H9 (cell line): ENCODE results near the gene CEP131. TPM values are rescaled to one million over a fixed set of nuclear protein-coding genes. Genes with fewer than 3 reads are reported as not detected.

Experiments used
- DNase-seq: peaks from one replicate; pipeline ENCODE4 v3.0.0-alpha.2; 2017
- H2AFZ ChIP-seq: one replicate; pipeline ENCODE4 v1.6.1; 2013; ENCODE audit warnings: mild to moderate bottlenecking, low read length, control low read depth, moderate library complexity
- H2AK5ac ChIP-seq: 2 replicates; pipeline ENCODE4 v1.6.1; 2013; ENCODE audit warnings: low read length, control low read depth, mixed read lengths; ENCODE audit not compliant: insufficient read length
- H2BK120ac ChIP-seq: one replicate; pipeline ENCODE4 v1.6.1; 2013; ENCODE audit warnings: low read depth, mild to moderate bottlenecking, low read length, control low read depth, inconsistent platforms; ENCODE audit not compliant: poor library complexity, severe bottlenecking
- H2BK12ac ChIP-seq: 2 replicates; pipeline ENCODE4 v1.6.1; 2013; ENCODE audit warnings: low read length, control low read depth, mixed read lengths, low read depth; ENCODE audit not compliant: insufficient read length
- H2BK15ac ChIP-seq: 2 replicates; pipeline ENCODE4 v1.6.1; 2013; ENCODE audit warnings: low read depth, low read length, control low read depth
- H2BK20ac ChIP-seq: one replicate; pipeline ENCODE4 v1.6.1; 2013; ENCODE audit warnings: low read depth, mild to moderate bottlenecking, low read length, control low read depth, inconsistent platforms; ENCODE audit not compliant: poor library complexity, severe bottlenecking
- H2BK5ac ChIP-seq: 2 replicates; pipeline ENCODE4 v1.6.1; 2013; ENCODE audit warnings: low read length, control low read depth, mixed read lengths; ENCODE audit not compliant: insufficient read length
- H3K14ac ChIP-seq: 2 replicates; pipeline ENCODE4 v1.6.1; 2013; ENCODE audit warnings: low read length, control low read depth; ENCODE audit not compliant: insufficient read depth
- H3K18ac ChIP-seq: 2 replicates; pipeline ENCODE4 v1.6.1; 2013; ENCODE audit warnings: low read depth, mild to moderate bottlenecking, mixed read lengths, low read length, control low read depth; ENCODE audit not compliant: insufficient read length
- H3K23ac ChIP-seq: 2 replicates; pipeline ENCODE4 v1.6.1; 2013; ENCODE audit warnings: low read length, control low read depth, mixed read lengths, low read depth; ENCODE audit not compliant: insufficient read length
- H3K23me2 ChIP-seq: 2 replicates; pipeline ENCODE4 v1.6.1; 2013; ENCODE audit warnings: low read depth, mild to moderate bottlenecking, mixed read lengths, low read length, control low read depth; ENCODE audit not compliant: insufficient read length, poor library complexity, severe bottlenecking
- H3K27ac ChIP-seq: 2 replicates; pipeline ENCODE4 v1.5.1; 2013; ENCODE audit warnings: low read length, control low read depth, mixed read lengths, low read depth; ENCODE audit not compliant: insufficient read length
- H3K27me3 ChIP-seq: 2 replicates; pipeline ENCODE4 v1.6.1; 2013; ENCODE audit warnings: low read length, control low read depth, inconsistent platforms; ENCODE audit not compliant: insufficient read depth
- H3K4ac ChIP-seq: 2 replicates; pipeline ENCODE4 v1.6.1; 2013; ENCODE audit warnings: low read depth, mild to moderate bottlenecking, control low read depth, inconsistent platforms, low read length, moderate library complexity
- H3K4me1 ChIP-seq: 2 replicates; pipeline ENCODE4 v1.6.1; 2013; ENCODE audit warnings: low read length, control low read depth, inconsistent platforms; ENCODE audit not compliant: insufficient read depth
- H3K4me2 ChIP-seq: 2 replicates; pipeline ENCODE4 v1.6.1; 2013; ENCODE audit warnings: low read length, control low read depth, mixed read lengths; ENCODE audit not compliant: insufficient read length, insufficient read depth
- H3K56ac ChIP-seq: 2 replicates; pipeline ENCODE4 v1.6.1; 2013; ENCODE audit warnings: low read depth, mild to moderate bottlenecking, mixed read lengths, low read length, control low read depth; ENCODE audit not compliant: insufficient read length
- H3K79me1 ChIP-seq: 2 replicates; pipeline ENCODE4 v1.6.1; 2013; ENCODE audit warnings: low read depth, mild to moderate bottlenecking, moderate library complexity, low read length, control low read depth, inconsistent platforms; ENCODE audit not compliant: insufficient read depth, poor library complexity, severe bottlenecking
- H3K79me2 ChIP-seq: 2 replicates; pipeline ENCODE4 v1.6.1; 2013; ENCODE audit warnings: low read length, control low read depth, inconsistent platforms; ENCODE audit not compliant: insufficient read depth
- H3K9ac ChIP-seq: 2 replicates; pipeline ENCODE4 v1.6.1; 2013; ENCODE audit warnings: low read length, control low read depth, mixed read lengths; ENCODE audit not compliant: insufficient read length; ENCODE audit errors: extremely low read depth
- H3K9me3 ChIP-seq: one replicate; pipeline ENCODE4 v1.6.1; 2013; ENCODE audit warnings: low read depth, low read length, inconsistent platforms; ENCODE audit not compliant: control insufficient read depth
- H3T11ph ChIP-seq: one replicate; pipeline ENCODE4 v1.6.1; 2013; ENCODE audit warnings: mild to moderate bottlenecking, low read length, control low read depth, inconsistent platforms
- H4K20me1 ChIP-seq: one replicate; pipeline ENCODE4 v1.6.1; 2013; ENCODE audit not compliant: control insufficient read depth, insufficient read length, insufficient read depth
- H4K5ac ChIP-seq: 2 replicates; pipeline ENCODE4 v1.6.1; 2013; ENCODE audit warnings: low read depth, mild to moderate bottlenecking, mixed read lengths, low read length, control low read depth; ENCODE audit not compliant: insufficient read length
- H4K8ac ChIP-seq: replicated peaks from 2 replicates; pipeline ENCODE4 v1.6.1; 2013; ENCODE audit warnings: low read length, control low read depth, mixed read lengths, low read depth; ENCODE audit not compliant: insufficient read length
- H4K91ac ChIP-seq: 2 replicates; pipeline ENCODE4 v1.6.1; 2013; ENCODE audit warnings: low read depth, mild to moderate bottlenecking, moderate library complexity, mixed read lengths, low read length, control low read depth; ENCODE audit not compliant: insufficient read length
- H3K27ac Mint-ChIP-seq, 3 experiments: 2 replicates in 2 of 3; 3 replicates in 1 of 3; pipeline ENCODE4 v1.8.0; 2020 to 2021; ENCODE audit warnings: mixed read lengths in 3 of 3, mild to moderate bottlenecking in 1 of 3, moderate library complexity in 1 of 3
- H3K27me3 Mint-ChIP-seq: 2 replicates; pipeline ENCODE4 v1.8.0; 2021; ENCODE audit warnings: low read depth, mild to moderate bottlenecking, moderate library complexity, mixed read lengths
- H3K36me3 Mint-ChIP-seq, 3 experiments: 2 replicates in 2 of 3; 3 replicates in 1 of 3; pipeline ENCODE4 v1.8.0; 2020 to 2021; ENCODE audit warnings: low read depth in 3 of 3, mixed read lengths in 3 of 3; ENCODE audit not compliant: insufficient read depth in 1 of 3
- H3K4me1 Mint-ChIP-seq, 2 experiments: 2 replicates each; pipeline ENCODE4 v1.8.0; 2020; ENCODE audit warnings: mixed read lengths in 2 of 2
- H3K4me3 Mint-ChIP-seq, 2 experiments: 2 replicates in 1 of 2; 3 replicates in 1 of 2; pipeline ENCODE4 v1.8.0; 2020 to 2021; ENCODE audit warnings: mild to moderate bottlenecking in 2 of 2, mixed read lengths in 2 of 2, moderate library complexity in 1 of 2
- H3K9me3 Mint-ChIP-seq, 2 experiments: 2 replicates in 1 of 2; 3 replicates in 1 of 2; pipeline ENCODE4 v1.8.0; 2020; ENCODE audit warnings: mild to moderate bottlenecking in 2 of 2, mixed read lengths in 2 of 2, moderate library complexity in 1 of 2
- WGBS: extraction: QIAGEN DNeasy Blood & Tissue Kit; methylation state at CpG from one replicate; pipeline ENCODE4 v1.1.7; 2013; ENCODE audit warnings: missing lambda C conversion rate, low lambda C conversion rate, mixed read lengths; ENCODE audit not compliant: insufficient read length; ENCODE audit errors: extremely low coverage; 5-methylcytosine and 5-hydroxymethylcytosine counted together
- total RNA-seq: library from RNA; stranded (reverse); gene quantifications from 2 replicates; pipeline ENCODE4 v1.2.1, GENCODE V29; 2021
- TF ChIP-seq, protein P1 (sequence below): fragments of 200-600 bp; sonication (generic); conservative IDR thresholded peaks from 3 replicates; pipeline ENCODE4 v1.8.0; 2021; ENCODE audit warnings: antibody characterized with exemption, mild to moderate bottlenecking

The CEP131 gene
- total RNA-seq, 1 experiment from 2014 or later, result 16.3 TPM

DNA sequence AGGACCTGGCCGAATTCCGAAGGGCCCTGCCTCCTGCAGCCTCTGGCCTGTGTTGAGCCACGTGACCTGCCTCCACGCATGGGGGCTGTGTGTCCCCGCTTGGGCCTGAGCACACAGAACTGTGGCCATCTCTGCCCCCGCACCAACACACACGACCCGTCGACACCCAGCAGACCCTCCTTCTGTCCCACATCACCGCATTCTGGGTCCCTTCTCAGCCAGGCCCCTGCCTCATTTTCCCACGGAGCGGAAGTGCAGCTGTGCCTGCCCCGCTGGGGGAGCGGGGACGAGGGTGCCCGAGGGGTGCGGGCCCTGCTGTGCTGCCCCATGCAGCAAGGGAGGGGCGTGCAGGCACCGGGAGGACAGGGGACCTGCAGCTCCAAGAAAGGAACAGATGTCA is 34.8 kb upstream of the CEP131 start:
- no CpG with 5 or more reads among the region's 19 CpGs for WGBS
- Histone ChIP-seq H4K20me1 (no peaks in the 10 kb centered on the region), H3K27me3 (no peaks in the 10 kb centered on the region), H3K4me1 (no peaks in the 10 kb centered on the region), H3T11ph (no peak overlapping the region), H2BK120ac (no peak overlapping the region), H3K4ac (no peak overlapping the region), H3K79me1 (no peaks in the 10 kb centered on the region), H2BK5ac (no peak overlapping the region), H3K23me2 (no peaks in the 10 kb centered on the region), H2AK5ac (no peak overlapping the region), H3K23ac (no peak overlapping the region), H3K56ac (no peak overlapping the region), H3K27ac (no peak overlapping the region), H4K8ac (no peak overlapping the region), H3K79me2 (no peaks in the 10 kb centered on the region), H4K5ac (no peak overlapping the region), H3K14ac (no peak overlapping the region), H2BK12ac (no peak overlapping the region), H3K9ac (no peak overlapping the region), H2AFZ (no peak overlapping the region), H3K4me2 (no peak overlapping the region), H3K18ac (no peak overlapping the region), H3K9me3 (no peaks in the 10 kb centered on the region), H4K91ac (no peak overlapping the region), H2BK20ac (no peak overlapping the region), H2BK15ac (no peak overlapping the region)
- no peaks in the 10 kb centered on the region for H3K27me3 Mint-ChIP-seq
- TF ChIP-seq, protein P1, sequence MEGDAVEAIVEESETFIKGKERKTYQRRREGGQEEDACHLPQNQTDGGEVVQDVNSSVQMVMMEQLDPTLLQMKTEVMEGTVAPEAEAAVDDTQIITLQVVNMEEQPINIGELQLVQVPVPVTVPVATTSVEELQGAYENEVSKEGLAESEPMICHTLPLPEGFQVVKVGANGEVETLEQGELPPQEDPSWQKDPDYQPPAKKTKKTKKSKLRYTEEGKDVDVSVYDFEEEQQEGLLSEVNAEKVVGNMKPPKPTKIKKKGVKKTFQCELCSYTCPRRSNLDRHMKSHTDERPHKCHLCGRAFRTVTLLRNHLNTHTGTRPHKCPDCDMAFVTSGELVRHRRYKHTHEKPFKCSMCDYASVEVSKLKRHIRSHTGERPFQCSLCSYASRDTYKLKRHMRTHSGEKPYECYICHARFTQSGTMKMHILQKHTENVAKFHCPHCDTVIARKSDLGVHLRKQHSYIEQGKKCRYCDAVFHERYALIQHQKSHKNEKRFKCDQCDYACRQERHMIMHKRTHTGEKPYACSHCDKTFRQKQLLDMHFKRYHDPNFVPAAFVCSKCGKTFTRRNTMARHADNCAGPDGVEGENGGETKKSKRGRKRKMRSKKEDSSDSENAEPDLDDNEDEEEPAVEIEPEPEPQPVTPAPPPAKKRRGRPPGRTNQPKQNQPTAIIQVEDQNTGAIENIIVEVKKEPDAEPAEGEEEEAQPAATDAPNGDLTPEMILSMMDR, result no peak
- DNase-seq, result no peak
- H3K4me3 Mint-ChIP-seq, result no peak overlapping the region
- no peak overlapping the region for H3K27ac Mint-ChIP-seq
- H3K4me1 Mint-ChIP-seq, result peaks cover 12 to 15% of the 10 kb centered on the region in 2 experiments
- H3K36me3 Mint-ChIP-seq, result peaks cover 9 to 15% (median 10%) of the 10 kb centered on the region in 3 experiments
- H3K9me3 Mint-ChIP-seq, result no peaks in the 10 kb centered on the region; a peak in 1 of 5 replicates
